CD4-positive, alpha-beta T cell treated with Interleukin-1 beta for 1 hour (primary cell): Measurements from ENCODE around the gene CDC5L.
A peak's percentile ranks its signal among the peaks of the same experiment; 100 is the strongest.
"Not testable (repeated sequence)": the region's sequence is repeated elsewhere in the genome, so short reads cannot be mapped to it uniquely, and the experiment has no call there.

ENCODE experiments used
- DNase-seq, 2 donors: peaks; one replicate each; pipeline ENCODE4 v3.0.0-alpha.2; 2020 to 2022

Gene CDC5L

DNA sequence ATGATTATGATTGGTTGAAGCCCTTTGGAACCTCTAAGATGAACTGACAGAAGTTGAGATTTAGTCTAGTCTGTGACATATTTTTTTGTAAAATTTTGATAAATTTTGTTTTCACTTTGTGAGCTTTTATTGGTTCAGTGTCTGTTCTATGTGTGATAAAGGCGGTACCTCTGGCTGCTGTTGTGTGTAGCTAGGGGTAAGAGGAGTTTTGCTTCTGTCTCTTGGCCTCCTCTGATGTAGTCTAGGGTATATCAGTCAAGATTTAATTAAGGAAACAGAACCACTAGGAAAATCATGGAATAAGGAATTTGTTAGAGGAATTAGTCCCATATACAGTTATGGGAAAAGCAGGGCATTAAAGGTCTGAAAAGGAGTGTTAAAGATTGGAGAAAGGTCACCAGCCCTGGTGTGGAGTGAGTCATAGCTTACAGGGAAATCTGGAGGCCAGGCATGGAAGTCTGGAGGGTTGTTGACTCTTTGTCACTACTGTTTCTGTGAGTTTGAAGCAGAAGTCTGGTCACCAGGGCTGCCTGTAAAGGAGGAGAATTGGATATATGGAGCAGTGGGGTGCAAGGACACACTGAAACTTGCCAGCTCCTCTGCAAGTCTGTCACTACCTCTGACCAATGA is 28.5 kb downstream of the CDC5L start:
- no peak for DNase-seq

DNA sequence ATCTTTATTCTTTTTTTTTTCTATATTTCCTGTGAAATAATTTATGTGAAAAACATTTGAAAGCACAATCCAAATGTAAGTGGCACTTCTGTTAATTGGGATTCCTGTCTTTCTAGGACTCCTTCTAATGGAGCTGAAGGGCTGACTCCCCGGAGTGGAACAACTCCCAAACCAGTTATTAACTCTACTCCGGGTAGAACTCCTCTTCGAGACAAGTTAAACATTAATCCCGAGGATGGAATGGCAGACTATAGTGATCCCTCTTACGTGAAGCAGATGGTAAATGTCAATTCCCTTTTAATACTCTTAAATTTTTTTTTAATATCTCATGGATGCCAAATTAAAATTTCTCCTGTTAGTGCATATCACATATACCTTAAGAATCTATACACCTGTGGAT is 35.0 kb downstream of the CDC5L start:
- DNase-seq = no peak

DNA sequence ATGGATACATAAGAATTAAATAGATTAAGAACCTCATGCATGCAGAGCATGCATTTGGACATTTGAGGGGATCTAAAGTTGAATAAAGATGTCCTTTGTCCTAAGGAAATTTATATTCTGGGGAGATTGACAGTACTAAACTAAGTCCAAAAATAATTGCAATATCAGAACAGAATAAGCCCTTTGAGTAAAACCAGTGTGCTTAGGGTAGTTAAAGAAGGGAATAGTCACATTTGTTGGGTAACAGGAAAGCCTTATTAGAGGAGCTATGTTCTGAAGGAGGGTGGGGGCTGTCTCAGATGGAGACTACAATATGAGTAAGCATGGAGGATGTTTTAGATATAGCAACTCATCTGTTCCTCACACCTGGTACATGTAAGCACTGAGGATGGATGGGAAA is 35.8 kb downstream of the CDC5L start:
- no peak for DNase-seq

DNA sequence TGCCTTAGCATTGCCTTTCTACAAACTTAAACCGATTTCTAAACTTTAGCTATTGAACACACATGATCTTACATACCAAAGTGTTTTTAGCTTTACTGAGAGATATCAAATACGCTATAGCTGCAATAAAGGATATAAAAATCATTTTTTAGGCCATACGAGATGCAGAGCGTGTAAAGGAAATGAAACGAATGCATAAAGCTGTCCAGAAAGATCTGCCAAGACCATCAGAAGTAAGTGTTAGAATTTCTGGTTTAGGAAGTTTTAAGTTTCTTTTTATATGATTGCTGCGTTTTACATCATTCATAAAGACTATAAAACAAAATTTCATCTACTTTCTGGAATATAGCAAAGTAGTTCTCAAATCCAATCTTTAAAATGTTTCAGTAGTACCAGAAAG is 38.4 kb downstream of the CDC5L start:
- DNase-seq = no peak

DNA sequence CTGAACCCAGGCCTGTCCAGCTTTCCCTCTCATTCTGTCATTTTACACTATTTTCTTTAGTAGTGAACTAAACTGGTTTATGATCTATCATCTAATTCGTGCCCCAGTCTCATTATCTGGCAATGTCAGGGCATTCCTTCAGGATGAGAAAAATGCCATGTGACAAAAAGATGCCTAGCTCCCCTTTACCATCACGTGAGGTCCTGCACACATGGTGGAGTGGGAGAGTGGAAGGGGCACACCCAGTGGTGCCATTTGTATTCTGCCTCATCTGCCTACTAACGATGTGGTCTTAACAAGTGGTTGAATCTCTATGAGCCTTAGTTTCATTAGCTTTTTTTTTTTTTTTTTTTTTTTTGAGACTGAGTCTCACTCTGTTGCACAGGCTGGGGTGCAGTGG is 41.2 kb downstream of the CDC5L start:
- no peak for DNase-seq

DNA sequence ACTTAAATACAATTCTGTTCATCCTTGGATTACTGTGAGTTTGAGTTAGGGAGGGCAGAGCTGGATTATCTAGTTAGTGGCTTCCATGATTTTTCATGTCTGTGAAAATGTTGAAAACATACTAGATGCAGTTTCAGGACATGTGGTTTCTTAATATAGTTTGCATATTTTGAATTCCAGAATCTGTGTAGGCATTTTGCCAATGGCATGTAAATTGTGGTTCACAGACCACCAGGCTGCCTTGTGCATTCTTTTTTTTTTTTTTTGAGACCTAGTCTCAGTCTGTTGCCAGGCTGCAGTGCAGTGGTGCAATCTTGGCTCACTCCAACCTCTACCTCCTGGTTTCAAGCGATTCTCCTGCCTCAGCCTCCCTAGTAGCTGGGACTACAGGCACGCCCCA is 42.8 kb downstream of the CDC5L start:
- no peak for DNase-seq

DNA sequence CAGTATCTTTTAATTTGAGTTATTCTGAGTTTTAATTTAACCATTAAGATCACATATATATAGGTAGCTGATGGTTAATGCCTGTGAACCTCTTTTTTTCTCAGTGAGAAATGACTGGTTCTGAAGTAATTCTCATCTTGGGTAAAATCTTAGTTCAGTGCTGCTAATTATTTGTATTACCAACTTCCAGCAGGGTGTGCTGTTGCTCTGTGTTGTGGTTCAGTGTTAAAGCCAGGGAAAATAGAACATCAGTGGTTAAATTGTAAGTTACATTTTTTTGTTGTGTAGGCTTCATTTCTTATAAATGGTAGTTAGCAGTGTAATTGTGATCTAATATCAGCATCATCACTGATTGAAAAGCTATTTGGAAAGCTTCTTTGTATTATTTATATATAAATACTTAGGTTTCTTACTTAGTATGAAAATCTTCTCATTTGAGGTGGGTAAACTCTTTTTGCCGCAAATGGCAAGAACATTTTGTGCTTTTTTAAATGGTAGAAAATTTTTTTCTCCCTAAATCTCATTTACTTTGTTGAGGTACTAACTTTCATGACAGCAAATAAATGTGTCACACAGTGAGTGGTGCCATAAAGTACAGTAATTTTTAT is 43.7 kb downstream of the CDC5L start:
- peak; percentile 10 to 46 for DNase-seq

DNA sequence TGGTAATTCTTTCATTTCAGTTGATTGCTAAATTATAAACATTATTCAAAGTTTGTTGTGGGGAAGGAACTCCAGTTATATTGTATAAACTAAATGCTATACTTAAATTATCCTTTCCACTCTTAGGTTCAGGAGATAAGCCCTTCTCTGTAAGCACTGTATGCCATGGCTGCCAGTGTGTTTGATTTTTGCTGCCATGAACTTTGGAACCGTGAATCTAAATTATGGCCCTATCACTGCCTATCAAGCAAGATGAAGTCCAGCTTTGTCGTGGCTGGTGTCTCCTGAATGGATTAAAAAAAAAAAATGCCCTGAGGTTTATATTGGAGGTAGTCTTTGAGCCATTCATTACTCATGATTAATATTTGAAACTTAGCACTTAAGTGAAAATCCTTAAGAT is 44.7 kb downstream of the CDC5L start:
- DNase-seq = no peak

DNA sequence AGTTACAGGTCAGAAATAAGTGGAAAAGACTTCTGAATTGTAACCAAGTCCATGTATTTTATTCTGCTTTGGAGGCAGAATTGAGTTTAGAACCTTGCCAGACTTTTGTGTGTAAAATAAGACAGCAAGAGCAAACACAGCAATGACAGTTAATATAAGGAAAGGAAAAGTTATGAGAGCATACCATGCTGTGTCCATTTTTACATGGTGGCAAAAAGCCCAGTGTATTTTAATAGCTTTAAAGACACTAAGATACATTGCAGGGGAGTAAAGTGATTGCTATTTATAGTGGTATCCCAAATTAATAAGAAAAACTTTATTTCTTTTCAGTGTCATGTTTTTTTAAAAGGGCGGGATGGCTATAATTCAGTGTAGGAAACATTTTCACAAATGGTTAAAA is 45.2 kb downstream of the CDC5L start:
- no peak for DNase-seq

DNA sequence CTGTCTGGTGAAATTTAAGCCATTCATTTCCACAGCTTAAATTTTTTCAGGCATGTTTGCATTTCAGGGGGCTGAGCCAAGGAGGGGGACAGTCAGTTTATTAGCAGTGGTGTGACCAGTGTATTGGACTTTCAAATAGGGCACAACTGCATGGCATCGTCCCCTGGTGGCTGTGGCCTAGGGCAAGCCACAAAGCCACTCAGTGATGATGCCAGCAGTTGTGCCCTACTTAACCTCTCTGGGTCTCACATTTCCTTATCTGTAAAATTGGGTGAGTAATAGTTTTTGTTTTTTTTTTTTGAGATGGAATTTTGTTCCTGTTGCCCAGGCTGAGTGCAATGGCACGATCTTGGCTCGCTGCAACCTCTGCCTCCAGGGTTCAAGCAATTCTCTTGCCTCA is 48.0 kb downstream of the CDC5L start:
- no peak for DNase-seq

DNA sequence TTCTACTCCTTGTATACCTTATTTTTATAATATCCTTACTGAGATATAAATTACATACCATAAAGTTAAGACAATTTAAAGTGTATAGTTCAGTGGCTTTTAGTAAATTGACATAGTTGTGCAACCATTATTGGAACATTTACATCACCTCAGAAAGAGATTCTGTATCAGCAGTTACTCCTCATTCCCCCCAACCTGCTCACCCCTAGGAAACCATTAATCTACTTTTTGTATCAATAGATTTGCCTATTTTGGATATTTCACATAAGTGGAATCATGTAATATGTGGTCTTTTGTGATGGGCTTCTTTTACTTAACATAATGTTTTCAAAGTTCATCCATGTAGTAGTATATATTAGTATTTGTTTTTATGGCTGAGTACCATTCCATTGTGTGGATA is 51.3 kb downstream of the CDC5L start:
- DNase-seq = no peak

DNA sequence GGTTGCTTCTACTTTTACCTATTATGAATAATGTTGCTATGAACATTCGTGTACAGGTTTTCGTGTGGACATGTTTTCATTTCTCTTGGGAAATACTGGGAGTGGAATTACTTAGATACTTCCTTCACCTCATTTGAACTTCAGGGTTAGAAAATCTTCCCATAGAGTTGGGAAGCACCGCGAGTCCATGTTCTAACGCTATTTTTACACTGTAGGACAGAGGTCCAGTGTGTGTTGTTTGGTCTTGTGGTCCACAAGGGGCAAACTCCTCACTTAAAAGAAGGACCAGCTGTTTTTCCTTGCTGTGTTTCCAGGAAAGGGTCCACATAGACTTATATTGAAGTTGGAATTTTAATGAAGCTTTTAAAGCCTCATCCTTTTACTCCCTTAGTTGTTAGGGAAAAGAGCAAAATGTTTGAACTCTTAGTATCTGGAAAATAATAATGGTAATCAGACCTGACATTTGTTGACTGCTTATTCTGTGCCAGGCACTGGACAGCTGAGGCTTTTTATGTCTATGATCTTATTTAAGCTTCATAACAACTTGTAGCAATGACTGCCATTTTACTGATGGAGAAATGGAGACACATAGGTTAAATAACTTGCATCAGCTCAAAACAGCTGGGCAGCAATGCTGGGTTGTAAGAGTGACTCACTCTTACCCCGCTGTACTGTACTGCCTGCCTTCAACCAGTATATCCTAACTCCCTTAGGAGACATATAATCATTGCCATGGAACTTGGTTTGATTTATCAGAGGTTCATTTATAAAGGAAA is 52.0 kb downstream of the CDC5L start:
- no peak for DNase-seq

DNA sequence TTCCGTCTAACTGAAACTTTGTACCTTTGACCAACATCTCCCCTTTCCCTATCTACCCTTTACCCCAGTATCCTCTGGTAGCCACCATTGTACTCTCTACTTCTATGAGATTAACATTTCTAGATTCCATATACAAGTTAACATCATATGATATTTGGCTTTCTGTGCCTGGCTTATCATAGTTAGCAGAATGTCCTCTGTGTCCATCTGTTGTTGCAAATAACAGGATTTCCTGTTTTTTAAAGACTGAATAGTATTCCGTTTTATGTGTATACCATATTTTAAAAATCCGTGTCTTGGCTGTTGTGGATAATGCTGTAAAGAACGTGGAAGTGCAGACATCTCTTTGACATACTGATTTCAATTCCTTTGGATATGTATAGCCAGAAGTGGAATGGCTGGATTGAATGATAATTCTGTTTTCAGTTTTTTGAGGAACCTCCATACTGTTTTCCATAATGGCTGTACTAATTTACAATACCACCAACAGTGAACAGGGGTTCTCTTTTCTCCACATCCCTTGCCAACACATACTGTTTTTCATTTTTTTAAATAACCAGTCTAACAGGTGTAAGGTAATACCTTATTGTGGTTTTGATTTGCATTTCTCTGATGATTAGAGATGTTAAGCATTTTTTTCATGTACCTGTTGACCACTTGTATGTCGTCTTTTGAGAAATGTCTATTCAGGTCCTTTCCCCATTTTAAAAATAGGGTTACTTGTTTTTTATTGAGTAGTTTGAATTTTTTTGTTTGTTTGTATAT is 53.8 kb downstream of the CDC5L start:
- DNase-seq = no peak

DNA sequence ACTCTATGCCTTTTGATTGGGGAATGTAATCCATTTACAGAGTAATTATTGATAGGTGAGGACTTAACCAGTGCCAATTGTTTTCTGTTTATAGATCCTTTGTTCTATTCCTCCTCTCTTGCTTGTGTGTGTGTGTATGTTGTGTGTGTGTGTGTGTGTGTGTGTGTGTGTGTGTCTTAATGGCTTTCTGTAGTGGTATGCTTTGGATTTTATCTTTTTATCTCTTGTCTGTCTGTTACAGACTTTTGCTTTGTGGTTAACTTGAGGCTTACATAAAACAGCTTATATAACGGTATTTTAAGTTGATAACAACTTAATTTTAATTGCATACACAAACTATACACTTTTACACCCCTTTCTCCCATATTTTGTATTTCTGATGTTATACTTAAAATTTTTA is 54.7 kb downstream of the CDC5L start:
- no peak for DNase-seq

DNA sequence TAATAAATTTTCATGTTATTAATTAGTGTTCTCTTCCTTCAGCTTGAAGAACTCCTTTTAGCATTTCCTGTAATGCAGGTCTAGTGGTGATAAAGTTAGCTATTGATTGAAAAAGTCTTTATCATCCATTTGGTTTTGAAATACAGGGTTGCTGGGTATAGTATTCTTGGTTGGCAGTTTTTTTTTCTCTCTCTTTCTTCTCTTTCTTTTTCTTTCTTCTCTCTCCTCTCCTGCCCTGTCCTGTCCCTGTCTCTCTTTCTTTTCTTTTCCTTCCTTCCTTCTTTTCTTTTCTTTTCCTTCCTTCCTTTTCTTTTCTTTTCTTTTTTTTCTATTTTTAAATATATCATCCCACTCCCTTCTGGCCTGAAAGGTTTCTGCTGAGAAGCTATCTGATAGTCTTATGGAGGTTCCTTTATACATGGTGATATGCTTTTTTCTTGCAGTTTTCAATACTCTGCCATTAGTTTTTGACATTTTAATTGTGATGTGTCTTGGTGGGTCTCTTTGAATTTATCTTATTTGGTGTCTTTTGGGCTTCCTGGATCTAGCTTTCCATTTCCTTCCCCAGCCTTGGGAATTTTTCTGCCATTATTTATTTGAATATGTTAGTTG is 55.4 kb downstream of the CDC5L start:
- DNase-seq = no peak

DNA sequence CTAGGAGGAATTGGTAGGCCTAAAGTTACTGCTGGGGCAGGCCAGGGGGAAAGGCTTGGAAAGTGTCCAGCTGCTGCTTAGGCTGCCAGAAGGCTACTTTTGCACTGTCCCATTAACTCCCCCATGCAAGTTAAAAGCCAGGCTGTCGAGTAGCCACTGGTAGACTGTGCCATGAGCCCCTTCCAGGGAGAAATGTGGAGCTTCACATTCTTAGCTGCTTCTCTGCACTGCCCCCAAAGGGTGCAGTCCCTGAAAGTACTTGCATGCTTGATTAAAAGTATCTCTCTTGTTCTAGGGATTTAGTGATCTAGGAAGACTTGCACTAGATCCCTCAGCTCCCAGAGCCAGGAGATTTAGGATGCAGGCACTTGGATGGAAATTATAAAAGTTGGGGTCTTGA is 57.3 kb downstream of the CDC5L start:
- DNase-seq = no peak

DNA sequence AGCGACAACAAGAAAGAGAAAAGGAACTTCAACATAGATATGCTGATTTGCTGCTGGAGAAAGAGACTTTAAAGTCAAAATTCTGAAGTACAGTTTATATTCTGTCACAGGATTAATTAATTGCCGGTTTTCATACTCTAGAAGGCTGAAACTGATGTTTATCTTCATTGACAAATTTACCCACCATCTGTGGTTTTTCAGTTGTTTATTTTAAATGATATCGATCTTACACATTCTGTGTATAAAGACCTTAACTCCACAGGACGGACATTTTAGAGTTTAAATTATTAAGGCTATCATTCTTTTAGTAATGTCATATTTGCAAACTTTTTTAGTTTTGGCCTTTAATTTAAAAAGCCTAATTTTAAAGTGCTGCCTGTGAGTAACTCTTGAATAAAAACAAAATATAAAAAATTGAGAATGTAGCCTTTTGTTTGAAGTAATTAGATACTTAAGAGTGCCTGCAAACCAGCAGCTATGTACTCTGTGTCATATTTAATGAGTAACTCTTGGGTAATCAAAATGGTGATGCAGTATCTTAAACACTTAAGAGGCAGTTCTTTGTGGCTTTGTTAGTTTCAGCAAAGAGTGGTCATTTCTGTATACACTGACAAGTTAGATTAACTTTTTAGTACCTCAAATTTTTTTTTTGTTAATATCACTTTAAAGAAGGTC is 59.3 kb downstream of the CDC5L start:
- DNase-seq = no peak

DNA sequence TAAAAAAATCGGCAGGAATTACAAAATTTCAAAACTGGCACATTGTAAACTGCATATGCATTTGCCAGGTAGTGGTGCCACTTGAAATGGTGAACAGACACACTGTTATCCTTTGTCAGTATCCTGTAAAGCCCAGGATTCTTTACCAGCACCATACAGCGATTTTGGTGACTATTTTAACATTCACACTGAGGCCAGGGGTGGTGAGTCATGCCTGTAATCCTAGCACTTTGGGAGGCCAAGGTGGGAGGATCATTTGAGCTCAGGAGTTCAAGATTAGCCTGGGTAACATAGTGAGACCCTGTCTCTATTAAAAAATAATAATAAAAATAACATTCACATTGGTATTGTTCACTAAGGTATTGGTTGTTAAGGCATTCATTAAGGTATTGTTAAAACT is 61.7 kb downstream of the CDC5L start:
- not testable (repeated sequence) for DNase-seq

DNA sequence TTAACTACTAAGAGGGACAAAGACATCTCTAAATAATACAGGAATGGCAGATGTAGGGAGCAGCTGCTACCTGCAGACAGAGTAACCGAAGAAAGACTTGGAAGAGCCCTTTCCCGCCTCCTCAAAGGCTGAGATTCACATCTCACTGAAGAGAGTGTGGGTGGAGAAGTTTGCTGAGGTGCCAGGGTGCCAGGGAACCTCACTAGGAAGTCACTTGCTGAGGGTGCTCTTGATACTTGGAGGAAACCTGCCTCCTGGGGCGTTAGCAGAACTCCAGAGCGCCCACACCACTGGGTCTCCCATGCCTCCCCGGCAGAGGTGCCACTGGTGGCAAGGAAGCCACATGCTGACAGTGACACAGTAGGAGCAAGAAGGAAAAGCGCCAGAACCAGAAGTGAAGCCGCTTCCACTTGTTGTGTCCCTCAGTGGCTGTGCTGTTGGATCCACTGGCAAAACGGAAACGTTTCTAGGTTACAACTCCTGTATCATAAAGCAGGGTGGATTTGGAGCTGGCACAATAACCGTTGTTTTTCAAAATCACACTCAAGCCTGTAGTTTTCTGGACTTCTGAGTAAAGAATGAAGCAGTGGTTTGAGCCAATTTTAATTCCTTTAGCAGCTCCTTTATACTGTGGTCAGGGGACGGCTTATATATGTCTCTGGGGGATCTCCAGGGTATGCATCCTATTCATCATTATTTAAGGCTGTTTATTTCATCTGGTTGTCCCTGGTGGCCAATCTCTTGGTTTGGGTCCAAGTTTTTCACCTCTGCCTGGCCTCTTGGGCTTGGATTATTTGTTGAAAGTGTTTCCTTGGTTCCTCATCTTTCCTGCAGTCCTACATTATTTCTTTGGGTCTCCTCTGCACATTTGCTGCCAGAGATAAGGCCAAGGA is 64.5 kb downstream of the CDC5L start:
- no peak for DNase-seq

DNA sequence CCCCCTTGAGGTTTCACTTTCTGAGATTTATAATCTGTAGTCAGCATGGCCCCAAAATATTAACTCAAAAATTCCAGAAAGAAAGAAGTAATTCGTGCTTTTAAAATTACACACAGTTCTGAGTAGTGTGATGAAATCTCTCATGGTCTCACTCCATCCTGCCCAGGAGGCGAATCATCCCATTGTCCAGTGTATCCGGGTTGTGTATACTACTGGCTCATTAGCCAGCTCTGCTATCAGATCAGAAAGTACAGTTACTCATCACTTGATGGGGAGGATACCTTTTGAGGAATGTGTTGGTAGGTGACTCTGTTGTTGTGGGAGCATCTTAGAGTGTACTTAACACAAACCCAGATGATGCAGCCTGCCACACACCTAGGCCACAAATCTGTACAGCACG is 65.2 kb downstream of the CDC5L start:
- DNase-seq = no peak

DNA sequence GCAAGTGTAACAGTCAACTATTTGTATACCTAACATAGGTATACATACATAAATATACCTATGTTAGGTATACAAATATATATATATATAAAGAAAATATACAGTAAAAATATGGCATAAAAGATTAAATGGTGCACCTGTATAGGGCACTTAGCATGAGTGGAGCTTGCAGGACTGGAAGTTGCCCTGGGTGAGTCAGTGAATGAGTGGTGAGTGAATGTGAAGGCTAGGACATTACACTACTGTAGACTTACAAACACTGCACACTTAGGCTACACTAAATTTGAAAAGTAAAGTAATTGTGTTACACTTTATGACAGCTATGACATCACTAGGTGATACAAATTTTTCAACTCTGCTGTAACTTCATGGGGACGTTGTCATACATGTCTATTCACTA is 65.6 kb downstream of the CDC5L start:
- no peak for DNase-seq

DNA sequence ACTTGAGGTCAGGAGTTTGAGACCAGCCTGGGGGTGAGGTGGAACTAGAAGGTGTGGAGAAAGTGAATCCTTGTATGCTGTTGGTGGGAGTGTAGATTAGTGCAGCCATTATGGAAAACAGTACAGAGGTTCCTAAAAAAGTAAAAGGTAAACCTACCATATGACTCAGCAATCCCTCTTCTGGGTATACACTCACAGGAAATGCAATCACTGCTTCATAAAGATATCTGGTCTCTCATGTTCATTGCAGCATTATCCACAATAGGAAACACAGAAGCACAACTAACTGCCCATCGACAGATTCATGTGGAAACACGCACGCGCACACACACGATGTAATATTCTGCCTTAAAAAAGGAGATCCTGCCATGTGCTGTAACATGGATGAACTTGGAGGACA is 66.7 kb downstream of the CDC5L start:
- no peak for DNase-seq
